HuH-7.5 (cell line): ENCODE results near the gene ACMSD.
"Not testable (repeated sequence)": the region's sequence is repeated elsewhere in the genome, so short reads cannot be mapped to it uniquely, and the experiment has no call there.

Source experiments
- DNase-seq: peaks from one replicate; pipeline ENCODE4 v3.0.0; 2011; ENCODE audit warnings: low spot score

Gene ACMSD

DNA sequence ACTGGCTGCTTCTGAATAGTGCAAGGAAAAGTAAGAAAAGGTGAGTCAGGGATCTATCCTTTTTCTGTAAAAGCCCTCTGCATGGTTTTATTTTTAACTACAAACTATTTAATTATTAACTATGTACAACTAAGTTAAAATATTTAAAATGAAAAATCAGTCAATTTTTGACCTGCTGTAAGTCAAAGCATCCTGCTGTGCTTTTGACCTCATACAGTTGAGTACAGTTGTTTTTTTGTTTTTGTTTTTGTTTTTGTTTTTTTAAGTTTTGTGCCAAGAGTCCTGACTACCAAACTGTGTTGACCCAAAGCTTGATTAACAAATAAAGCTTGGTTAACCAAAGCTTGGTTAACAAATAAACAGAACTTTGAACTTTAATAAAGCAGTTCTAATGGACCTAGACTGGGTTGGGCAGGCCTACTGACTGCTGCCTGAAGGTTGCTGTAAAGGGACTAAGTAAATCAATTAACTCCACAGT is at the start of gene ACMSD:
Gene ACMSD (plus strand): TSS at position 474 of the 478 bp plus-strand sequence. CDS start 67 bp downstream, outside the sequence.
- DNase-seq = no peak

DNA sequence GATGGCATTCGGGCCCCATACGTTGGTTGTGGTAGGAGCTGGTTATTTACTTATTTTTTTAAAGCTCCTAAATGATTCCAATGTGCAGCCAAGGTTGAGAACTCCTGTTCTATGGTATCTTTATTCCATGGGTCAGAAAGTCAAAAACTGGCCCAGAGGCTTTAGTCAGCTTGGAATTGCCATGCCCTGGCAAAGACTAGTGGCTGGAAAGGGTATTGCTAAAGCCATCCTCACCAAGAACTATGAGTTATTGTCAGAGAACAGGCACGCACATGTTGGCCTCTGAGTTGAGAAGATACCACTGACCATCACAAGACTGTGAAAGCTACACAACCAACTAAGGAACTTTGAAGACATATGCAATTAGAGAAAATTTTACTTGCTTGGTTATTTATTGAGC is 47.9 kb upstream of the ACMSD start:
- DNase-seq = no peak

DNA sequence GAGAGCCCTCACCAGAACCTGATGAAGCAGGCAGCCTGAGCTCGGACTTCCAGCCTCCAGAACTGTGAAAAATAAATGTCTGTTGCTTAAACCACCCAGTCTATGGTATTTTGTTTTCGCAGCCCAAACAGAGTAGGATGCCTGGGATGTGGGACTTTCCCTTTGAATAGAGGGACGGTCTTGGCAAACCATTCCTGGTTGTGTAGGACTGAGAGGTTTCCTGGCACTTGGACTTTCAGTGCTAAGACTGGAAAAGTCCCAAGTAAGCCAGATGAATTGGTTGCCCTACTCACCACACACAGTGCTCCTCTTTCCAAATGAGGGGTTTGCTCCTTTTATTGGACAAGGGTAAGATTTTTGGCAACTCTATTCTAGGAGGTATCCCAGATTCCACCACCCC is 46.8 kb upstream of the ACMSD start:
- DNase-seq = no peak

DNA sequence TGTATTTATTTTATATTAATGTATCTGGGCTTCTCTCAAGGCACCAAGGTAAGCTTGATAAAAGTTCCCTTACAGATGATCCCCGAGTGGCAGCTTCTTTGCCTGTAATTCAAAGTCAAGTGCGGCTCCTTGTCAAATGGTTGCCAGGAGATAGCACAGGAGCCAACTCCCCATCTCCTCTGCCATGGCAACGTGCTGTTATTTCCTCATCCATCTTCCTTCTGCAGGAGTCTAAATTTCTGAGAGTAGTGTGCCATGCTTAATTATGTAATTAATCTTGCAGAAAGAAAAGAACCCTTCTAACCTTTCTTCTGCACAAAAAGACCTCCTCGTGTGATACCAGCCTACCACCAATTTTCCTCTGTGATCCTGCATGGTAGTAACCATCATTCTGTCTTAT is 46.2 kb upstream of the ACMSD start:
- DNase-seq = no peak

DNA sequence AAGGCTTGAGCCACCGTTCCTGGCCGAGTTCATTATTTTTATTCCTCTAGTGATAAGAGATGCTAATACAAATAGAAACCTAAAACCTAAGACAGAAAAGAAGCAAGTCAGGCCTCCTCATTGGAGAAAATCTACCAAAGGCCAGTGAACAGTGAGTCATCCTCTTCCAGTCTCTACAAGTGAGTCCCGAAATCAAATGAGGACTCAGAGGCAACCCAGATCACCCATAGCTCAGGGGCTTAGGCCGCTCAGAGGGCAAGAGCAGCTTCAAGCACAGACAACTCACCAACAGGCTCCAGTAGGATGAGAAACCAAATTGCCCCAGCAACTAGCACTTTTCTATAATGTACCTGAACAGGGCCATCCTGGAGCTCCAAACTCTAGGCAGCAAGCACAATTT is 42.7 kb upstream of the ACMSD start:
- no peak for DNase-seq

DNA sequence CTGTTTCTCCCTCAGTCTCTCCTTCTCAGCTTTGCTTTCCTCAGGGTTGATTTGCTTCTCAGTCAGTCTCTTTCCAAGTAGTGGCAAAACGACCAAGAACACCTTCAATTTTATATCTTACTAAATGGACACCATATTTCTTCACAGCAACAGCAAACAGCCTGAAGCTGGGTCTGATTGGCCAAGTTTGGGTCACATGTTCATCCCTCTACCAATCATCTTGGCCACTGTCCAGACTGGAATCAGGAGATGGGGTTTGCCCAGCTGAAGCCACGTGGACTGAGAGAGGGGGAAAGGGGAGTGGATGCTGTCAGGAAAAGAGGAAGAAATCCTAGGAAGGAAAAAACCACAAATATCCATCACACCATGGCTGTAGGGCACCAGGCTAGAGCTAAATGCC is 42.0 kb upstream of the ACMSD start:
- no peak for DNase-seq

DNA sequence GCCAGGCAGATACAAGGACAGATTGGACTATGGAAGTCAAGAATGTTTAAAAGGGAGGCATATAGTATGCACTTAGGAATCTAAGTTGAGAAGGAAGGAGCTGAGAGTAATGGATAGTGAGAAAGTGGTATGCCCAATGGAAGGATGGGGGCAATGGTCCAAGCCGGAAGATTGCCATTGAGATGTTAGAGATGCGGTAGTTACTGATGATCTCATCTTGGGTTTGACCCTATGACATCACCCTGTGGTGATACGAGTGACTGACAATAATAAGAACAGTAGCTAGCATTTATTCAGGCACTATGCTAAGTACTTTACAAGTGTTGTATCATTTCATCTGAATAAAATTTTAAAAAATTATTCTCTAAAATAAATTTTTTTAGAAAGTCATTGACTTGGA is 38.5 kb upstream of the ACMSD start:
- DNase-seq = no peak

DNA sequence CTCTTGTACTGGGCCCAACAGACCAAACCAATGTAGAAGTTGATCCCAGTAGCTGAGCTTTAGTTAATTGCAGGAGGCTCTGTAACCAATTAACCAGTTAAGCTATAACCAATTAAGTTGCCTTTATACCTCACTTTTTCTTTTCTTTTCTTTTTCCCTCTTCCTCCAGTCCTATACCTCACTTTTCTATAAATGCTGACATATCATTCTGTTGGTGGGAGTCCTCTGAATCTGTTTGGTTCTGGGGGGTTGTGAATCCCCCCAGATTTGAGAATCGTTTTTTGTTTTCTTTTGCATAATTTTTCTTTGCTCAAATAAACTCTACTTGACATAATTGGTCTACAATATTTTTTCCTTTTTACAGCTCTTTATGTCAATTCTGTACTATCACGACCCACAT is 38.1 kb upstream of the ACMSD start:
- DNase-seq = no peak

DNA sequence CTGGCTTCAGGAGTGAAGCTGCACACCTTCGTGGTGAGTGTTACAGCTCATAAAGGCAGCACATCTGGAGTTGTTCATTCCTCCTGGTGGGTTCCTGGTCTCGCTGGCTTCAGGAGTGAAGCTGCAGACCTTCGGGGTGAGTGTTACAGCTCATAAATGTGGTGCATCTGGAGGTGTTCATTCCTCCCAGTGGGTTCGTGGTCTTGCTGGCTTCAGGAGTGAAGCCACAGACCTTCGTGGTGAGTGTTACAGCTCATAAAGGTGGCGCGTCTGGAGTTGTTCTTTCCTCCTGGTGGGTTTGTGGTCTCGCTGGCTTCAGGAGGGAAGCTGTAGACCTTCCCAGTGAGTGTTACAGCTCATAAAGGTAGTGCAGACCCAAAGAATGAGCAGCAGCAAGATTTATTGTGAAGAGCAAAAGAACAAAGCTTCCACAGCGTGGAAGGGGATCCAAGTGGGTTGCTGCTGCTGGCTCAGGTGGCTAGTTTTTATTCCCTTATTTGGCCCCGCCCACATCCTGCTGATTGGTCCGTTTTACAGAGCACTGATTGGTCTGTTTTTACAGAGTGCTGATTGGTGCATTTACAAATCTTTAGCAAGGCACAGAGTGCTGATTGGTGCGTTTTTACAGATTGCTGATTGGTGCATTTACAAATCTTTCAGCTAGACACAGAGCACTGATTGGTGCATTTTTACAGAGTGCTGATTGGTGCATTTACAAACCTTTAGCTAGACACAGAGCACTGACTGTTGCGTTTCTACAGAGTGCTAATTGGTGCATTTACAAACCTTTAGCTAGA is 34.6 kb upstream of the ACMSD start:
- not testable (repeated sequence) for DNase-seq

DNA sequence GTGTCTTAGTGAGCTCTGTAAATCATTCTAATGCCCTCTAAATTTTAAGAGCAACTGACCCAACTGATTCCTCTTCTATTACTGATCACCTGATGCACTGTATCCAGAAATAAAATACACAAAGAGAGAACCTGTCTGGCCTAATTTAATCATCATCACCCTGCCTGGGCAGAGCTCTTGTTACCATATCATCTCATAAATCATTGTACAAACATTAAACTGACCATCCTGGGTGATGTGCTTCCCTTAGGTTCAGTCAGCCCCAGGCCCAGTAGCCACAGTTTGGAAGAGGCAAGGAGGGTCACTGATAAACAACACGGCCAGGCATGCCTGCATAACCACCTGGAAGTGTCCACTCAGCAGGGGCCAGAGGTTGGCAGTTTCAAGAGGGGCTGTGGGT is 22.7 kb upstream of the ACMSD start:
- DNase-seq = no peak

DNA sequence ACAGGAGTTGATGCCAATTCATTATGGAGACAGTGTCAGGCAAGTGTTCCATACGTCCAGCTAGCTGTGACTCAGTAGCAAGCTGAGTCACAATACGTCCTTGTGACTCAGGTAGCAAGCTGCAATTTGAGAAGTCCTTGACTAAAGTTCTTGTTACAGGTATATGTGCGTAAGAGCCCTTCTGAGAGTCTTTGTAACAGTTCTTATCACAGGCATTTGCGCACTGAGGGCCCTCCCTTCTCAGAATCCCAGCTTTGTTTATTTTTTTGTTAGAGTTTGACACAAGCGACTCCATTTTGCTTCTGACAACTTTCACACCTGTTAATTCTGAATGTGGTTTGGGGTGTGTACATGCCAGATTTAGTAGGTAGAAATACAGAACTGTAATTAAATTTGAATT is 20.1 kb upstream of the ACMSD start:
- DNase-seq = no peak

DNA sequence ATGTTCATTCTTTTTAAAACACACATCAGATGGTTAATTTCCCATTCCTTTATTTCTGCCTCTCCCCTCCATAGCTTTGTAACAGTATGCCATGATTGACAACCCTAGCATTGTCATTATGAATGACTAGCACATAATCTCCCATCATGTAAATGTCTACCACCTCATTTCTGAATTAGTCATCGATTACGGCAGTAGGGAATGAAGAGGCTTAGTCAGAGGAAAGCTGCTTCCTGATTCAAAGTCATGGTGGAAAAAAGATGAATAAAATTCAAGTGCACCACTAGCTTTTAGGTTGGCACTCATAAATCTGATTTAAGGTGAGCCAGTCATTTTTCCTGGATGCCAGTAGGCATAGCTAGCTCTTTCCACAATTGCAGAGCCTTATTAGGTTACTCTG is 19.1 kb upstream of the ACMSD start:
- no peak for DNase-seq

DNA sequence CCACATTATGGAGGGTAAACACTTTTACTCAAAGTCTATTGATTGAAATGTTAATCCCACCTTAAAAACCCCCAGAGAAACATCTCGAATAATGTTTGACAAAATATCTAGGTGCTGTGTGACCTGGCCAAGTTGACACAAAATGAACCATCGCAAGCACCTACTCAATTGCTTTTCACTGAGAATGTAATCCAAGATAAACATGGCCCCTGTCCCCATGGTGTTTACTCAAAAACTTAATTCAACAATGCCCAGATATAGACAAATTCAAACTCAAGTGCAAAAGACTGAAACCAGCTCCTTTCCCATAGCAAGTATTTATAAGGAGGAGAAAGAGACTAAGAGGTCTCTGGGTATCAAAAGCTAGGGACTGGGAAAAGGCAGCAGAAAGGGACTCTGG is 15.0 kb upstream of the ACMSD start:
- DNase-seq = no peak

DNA sequence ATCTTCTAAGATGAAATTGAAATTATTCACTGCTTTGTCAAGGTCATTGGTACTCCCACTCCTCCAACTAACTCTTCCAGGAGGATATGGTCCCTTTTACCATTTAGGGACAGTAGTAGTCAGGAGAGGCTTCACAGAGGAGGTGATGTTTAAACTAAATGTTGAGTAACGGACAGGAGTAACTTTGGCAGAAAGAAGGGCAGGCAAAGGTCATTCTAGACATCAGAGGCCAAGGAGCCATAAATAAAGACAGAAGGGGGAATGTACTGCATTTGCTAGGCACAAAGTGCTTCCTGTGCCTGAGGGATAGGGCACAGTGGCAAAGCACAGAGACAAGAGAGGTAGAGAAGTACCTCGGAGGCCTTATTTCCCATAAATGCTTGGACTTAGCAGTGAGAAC is 14.6 kb upstream of the ACMSD start:
- DNase-seq = no peak

DNA sequence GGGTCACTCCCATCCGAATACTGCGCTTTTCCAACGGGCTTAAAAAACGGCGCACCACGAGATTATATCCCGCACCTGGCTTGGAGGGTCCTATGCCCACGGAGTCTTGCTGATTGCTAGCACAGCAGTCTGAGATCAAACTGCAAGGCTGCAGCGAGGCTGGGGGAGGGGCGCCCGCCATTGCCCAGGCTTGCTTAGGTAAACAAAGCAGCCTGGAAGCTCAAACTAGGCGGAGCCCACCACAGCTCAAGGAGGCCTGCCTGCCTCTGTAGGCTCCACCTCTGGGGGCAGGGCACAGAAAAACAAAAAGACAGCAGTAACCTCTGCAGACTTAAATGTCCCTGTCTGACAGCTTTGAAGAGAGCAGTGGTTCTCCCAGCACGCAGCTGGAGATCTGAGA is 12.7 kb upstream of the ACMSD start:
- DNase-seq = not testable (repeated sequence)

DNA sequence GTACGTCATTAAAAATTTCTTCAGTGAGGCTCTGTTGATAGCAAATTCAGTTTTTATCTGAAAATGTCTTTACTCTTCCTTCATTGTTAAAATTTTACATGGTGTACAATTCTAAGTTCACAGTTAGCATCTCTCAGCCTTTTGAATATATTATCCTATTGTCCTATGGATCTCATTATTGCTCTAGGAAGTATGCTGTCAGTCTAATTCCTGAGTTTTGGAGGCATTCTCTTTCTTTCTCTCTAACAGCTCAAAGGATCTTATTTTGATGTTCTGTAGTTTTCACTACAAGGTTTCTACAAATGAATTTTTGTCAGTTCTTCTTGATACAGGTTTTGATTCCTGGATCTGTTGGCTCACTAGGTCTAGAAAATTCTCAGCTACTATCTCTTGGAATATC is 2.9 kb upstream of the ACMSD start:
- DNase-seq = no peak

DNA sequence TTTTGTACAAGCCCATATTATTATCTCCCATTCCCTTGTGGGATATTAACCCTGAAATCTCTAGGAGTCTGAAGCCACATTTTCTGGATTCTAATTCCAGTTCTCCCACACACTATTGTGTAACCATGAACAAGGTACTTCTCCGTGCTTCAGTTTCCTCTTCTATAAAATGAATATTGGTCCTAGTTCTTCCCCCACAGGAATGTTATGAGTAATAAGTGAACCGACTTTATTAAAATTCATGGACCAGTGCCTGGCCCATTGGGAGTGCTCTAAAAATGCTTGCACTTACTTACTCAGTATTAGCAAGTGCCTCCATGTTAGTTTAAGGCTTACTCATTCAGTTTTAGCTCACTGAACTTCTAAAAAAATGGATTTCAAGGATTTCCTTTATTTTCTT is 1.4 kb upstream of the ACMSD start:
- DNase-seq = no peak

DNA sequence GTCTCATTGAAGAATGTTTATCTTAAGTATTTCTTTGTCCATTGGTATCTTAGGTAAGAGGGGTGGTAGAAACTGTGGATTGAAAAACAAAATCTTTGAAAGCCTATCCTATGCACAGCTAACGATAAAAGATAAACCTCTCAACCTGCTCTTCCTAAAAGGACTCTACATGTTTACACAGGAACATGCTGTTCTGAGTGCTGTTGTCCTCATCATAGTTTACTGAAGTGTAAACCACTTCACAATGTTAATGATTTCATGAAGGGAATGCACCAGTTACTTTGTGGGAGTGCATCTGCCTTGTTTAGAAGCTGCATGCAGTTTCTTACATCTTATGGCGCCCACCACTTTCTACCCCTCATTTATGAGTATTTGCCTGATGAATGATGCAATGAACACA is 1.2 kb downstream of the ACMSD start:
- DNase-seq = no peak

DNA sequence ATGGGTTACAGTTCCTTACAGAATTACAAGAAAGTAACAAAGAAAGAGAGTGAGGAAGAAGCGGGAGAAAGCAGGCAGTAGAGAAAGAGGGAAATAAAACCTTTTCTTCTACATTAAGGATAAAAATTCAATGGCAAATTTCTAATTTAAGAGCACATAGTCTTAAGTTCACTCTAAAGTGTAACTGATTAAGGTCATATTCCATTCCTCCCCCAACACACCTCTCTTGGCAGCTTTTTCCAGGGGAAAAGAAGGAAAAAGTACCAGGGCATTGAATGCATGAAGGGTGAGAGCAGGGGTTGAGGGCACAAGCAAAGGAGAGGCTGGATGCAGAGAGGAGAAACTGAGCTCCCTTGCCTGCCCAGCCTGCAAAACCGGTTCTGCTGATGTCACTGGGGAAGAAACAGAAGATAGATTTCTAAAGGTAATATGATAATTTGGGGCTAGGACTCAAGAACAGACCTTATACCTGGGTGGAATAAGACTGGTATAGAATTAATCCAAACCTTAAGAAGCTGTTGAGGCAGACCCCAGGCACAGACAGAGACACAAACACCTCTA is 4.6 kb downstream of the ACMSD start:
- DNase-seq = no peak

DNA sequence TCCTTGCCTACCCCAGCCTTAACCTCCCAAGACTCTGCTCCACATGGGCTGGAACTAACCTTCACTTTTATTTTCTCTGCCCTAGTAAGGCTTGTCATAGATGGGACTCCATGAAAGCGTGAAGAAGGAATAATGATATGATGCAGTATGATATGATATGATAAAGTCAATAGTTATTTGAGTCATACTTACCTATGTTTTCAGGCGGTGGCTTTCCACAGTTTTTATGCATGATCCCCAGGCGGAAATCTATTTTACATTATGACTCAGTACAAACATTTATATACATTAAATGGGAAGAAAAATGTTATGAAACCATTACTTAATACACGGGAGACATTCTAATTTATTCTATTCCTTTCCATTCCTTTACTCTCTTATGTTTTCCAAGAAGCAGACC is 5.6 kb downstream of the ACMSD start:
- no peak for DNase-seq

DNA sequence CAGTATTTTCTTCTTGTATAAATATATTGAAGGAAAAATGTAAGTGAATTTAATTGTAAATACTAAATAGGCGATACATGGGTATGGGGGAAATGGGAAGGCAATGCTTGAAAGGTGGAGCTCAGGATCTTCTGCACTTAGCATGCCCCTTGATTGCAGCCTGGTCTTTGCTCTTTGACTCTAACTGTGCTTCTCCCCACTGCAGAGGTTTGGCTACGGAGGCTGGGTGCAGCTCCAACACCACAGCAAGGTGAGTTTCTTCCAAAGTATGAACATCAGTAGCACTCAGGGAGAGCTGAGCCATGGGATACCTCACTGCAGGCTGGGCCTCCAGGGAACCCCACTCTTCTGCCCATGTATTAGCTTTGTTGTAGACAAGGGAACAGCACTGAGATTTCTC is 6.6 kb downstream of the ACMSD start:
- DNase-seq = no peak

DNA sequence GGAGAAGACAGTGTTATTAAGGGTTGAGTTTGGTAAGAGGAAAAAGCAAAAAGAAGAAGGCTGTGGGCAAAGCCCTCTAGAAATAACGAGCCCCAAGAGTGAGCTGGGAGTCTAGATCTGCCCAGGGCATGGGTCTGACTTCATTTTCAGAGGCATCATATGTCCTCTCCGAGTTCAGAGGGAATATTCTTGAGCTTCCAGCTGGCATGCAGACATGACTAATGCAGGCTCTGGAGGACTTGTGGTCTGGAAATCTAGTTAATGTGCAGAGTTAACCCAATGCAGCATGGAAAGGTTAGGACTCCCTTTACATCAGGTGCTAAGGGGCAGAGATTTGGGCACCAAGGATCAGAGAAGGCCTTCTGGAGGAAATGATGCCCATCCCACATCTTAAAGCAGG is 7.3 kb downstream of the ACMSD start:
- no peak for DNase-seq

DNA sequence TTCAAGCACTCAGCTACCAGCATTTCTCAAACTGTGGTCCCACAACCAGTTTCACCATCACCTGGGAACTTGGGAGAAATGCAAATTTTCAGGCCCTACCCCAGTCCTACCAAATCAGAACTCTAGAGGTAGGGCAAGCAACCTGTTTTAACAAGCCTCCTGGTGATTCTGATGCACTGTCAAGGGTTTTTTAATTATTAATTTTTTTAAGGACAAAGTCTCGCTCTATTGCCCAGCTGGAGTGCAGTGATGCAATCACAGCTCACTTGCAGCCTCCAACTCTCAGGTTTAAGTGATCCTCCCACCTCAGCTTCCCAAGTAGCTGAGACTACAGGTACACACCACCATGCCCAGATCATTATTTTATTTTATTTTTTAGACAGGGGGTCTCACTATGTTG is 7.8 kb downstream of the ACMSD start:
- no peak for DNase-seq

DNA sequence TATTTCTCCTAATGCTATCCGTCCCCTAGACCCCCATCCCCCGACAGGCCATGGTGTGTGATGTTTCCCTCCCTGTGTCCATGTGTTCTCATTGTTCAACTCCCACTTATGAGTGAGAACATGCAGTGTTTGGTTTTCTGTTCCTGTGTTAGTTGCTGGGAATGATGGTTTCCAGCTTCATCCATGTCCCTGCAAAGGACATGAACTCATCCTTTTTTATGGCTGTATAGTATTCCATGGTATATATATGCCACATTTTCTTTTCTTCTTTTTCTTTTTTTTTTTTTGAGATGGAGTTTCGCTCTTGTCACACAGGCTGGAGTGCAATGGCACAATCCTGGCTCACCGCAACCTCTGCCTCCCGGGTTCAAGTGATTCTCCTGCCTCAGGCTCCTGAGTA is 9.2 kb downstream of the ACMSD start:
- not testable (repeated sequence) for DNase-seq
